Measurements from ENCODE around the gene DNM1L.

The DNM1L gene

DNA sequence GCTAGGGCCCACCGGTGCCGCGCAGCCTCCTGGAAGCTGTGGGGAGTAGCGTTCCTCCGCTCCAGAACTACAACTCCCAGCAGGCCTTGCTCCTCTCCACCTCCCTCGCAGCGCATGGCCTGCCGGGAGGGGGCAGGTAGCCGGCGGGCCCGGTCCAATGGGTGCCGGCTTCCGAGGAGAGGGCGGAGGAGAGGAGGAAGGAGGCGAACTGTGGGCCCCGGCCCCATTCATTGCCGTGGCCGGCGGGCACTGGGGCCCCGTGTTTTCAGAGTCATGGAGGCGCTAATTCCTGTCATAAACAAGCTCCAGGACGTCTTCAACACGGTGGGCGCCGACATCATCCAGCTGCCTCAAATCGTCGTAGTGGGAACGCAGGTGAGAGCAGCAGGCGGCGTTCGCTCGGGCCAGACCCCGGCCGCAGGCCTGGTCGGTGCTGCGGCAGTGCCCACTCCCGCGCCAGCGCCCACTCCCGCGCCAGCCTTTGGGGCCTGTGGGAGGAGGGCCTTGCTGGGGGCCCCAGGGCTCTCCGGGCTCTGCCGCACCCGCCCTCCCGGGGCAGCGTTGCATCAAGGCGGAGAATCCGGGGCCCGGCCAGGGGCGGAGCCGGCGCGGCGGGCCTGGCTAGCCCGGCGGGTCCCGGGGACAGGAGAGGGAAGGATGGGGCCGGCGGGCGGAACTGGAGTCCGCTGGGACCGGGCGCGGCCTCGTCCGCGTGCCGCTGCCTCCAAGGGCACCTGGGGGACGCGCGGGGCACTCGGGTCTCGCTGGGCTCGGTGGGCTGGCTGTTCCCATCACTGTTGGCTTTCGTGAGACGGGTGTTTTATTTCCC, at the start of gene DNM1L:
DNM1L (plus strand) TSS at position 211 of the 829 bp plus-strand sequence; CDS start at position 274, 63 bp downstream.
- peak; percentile 98 for DNase-seq

DNA sequence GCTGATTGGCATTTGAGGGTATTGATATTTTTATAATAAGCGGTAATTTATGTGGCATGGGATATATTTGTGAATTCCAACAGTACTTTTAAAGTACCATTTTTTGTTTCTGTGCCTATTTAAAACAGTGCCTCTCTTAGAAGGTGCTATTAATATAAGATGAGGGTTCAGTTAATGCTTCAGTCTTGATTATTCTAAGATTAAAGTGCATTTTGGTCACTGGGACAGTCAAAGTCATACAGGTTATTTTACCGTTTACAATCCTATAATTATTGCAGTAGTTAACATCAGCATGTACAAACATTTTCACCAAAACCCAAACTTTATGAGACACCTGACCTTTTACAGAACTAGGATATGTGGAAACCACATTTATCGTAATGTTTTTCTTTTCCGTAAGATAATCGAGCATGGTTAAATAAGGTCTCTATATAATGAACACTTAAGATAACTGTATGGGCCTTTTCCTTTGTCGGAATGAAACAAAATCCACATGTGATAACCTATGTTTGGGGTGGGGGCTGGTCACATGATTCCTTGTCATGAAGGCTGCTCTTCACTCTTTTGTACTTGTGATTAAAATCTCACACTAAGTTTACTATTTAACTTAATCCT, 37.7 kb upstream of the DNM1L start:
- DNase-seq = no peak

DNA sequence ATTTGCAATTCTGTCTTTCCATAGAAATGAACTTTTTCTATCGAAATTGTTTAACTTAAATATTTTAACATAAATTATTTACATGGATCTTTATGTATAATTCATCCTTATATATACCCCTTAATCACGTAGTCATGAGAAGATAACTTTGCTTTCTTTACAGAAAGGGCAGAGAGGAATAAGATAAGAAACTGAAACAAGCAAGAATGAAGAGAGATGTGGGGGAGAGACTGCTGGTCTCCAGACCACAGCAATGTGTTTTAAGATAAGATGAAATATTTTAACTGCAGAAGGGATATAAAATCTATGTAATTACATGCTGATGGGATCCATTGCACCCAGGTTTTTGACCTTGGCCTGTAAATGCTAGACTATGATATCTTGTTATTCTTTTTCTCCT, 34.7 kb upstream of the DNM1L start:
- DNase-seq = no peak

DNA sequence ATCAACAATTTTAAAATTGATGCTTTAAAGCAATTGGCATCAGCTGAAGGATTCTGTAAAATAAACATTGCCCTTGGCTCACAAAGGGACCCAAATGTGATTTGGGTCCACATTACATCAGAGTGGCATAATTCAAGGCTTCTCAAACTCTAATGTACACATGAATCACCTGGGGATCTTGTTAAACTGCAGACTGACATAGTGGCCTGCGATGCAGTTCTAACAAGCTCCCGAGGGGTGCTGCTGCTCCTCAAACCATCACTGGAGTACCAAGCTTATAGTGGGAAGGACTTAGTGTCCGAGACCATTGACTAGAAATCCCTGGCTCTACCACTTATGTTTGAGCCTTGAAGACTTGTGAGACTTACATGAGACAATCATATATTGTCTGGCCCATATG, 31.8 kb upstream of the DNM1L start:
- no peak for DNase-seq

DNA sequence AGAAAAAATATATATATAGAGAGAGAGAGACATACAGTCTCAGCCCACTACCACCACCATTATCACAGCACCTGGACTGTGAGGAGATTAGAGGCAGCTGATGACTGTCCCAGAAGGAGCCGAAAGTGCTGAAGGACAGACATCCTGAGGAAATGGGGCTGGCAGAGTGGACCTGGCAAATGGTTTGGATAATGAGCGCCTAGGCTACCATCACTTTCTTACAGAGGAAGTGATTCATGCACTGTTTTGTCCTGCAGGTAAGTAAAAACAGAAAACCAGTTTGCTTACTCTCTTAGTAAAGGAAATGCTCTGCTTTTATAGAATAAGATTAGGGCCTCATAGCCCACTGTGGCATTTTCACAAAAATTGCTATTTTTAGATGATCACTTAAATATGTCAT, 28.6 kb upstream of the DNM1L start:
- DNase-seq = no peak

DNA sequence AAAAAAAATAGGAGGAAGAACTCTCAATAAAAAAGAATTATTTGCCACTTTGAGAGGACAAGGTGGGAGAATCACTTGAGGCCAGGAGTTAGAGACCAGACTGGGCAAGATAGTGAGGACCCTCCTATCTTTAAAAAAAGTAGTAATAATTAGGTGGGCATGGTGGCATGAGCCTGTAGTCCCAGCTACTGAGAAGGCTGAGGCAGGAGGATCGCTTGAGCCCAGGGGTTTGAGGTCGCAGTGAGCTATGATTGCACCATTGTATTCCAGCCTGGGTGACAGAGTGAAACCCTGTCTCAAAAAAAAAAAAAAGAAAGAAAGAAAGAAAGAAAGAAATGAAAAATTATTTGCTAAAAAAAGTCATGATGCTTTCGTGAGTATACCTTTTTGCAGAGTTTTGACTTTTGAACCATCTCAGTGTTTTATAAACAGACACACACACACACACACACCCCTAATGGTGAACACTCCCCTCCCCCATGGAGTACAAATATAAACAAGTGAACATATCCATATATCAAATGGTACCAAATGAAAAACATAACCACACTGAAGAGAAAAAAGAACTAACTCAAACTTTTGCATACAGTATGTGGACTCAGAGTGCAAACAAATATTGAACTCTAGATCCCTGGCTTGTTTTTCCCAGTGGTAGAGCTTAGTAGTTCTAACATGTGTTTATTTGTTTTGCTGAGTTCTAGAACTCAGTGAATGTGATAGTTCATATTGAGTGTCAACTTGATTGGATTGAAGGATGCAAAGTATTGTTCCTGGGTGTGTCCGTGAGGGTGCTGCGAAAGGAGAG, 27.7 kb upstream of the DNM1L start:
- no peak for DNase-seq

DNA sequence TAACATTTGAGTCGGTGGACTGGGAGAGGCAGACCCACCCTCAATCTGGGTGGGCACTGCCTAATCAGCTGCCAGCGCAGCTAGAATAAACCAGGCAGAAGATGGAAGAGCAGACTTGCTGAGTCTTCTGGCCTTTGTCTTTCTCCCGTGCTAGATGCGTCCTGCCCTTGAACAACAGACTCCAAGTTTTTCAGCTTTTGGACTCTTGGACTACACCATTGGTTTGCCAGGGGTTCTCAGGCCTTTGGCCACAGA, 27.2 kb upstream of the DNM1L start:
- no peak for DNase-seq

DNA sequence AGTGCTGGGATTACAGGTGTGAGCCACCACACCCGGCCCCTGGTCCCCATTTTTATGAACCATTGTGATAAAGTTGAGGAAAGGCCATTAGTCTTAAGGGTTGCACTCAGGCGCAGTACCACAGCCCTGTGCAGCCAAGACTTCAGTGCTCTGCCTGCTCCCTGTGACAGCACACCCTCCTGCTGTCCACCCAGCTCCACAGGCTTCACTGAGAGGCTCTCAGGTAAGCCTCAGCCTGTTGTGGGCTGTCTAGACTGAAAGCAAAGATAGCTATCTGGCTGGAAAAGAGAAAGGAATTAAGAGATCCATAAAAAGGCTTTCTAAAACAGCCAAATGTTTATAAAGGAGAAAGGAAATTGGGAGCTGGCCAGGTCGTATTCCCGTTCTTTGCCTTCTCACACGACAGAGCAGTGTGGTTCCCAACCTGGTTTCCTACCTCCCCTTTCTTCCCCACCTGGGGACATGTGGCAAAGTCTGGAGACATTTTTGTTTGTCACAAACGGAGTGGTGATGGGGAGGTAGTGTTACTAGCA, 19.1 kb upstream of the DNM1L start:
- no peak for DNase-seq

DNA sequence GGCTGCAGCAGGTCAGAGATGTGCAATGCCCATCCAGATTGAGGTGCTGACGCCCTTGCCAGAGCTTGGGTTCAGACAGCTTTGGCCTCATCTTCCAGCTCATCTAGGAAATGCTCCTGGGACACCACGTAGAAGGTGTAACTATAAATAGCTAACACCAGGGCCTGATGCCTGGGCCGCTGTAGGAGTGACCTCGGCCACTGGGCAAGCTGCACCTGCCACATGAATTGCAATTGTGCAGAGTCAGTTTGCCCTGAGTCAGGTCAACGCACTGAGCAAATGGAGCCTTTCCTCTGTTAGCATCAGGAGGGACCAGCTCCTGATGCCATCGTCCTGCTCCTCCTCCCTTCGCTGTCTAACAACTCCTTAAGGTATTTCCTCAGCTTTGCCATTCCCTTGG, 17.4 kb upstream of the DNM1L start:
- no peak for DNase-seq

DNA sequence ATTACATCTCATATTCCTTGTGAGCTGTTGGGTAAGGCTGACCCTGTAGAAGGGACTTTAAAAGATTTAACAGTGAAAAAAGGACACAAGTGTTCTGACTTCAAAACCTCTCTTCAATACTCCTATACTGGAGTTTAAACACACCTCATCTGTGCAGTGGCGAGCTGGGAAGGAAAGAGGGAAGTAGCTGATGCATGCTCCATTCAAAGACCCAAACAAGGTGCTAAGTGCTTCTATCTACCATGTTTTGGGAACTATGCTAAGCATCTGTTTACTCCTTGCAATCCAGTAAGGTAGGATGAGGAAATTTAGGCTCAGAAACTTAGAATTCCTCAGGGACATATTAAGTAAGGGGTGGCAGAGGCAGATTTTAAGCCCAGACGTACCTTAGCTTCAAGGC, 16.4 kb upstream of the DNM1L start:
- no peak for DNase-seq

DNA sequence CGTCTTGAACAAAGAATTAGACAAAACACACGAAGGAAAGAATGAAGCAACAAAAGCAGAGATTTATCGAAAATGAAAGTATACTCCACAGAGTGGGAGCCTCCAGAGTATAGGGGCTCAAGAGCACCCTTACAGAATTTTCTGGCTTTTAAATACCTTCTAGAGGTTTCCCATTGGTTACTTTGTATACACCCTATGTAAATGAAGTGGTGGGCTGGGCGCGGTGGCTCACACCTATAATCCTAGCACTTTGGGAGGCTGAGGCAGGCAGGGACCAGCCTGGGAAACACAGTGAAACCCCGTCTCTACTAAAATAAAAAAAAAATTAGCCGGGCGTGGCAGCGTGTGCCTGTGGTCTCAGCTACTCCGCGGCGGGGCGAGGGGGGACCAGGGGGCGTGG, 13.1 kb upstream of the DNM1L start:
- DNase-seq = no peak

DNA sequence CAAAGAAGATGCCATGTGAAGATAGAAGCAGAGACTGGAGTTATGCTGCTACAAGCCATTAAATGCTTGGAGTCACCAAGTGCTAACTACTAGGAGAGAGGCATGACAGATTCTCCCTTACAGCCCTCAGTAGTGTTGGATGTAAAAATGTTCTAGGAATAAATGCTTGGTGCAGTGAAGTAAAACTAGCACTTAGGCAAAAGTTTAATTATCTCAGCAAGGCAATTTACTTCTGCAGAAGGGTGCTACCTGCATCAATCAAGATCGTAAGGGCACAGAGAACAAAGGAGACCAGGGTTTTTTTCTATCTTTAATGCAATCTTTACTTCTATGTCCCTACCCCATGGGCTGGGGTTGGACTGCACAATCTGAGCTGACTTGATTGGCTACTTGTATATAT, 9.5 kb upstream of the DNM1L start:
- DNase-seq = no peak

DNA sequence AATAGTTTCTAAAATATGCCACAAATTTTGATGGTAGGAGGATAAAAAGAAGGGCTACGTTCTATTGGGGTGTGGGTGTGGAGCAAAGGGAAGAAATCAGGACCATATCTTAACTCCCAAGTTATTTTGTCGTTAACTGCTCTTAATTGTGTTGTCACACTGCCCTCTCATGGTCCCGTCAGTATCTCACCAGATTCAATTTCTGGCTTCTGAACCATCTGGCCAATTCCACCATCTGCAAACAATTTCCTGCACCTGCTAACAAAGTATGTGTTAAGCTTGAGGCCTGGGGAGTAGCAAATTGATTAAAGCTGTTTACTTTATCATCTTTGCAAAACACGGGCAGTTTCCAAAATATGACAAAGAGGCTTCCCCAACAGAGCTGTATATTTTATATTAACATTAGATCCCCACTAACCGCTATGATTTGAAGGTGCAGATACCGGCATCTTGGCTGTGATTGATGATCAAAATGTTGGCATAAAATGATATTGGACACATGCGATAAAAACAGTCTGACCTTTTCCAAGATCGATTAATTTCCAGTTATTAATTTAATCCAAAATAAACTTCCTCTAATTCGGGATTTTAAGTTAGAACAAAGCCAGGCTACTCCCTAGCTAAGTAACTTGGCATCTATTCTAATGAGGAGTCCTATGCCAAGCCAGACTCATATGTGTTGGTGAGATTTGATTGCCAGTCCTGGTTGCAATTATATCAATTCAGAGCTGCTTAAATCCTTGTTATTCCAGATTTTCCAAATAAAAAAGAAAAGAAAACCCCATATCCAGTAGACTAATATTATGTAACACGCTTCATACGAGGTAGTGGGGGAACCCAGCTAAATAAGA, 6.9 kb upstream of the DNM1L start:
- peak; percentile 84 for DNase-seq

DNA sequence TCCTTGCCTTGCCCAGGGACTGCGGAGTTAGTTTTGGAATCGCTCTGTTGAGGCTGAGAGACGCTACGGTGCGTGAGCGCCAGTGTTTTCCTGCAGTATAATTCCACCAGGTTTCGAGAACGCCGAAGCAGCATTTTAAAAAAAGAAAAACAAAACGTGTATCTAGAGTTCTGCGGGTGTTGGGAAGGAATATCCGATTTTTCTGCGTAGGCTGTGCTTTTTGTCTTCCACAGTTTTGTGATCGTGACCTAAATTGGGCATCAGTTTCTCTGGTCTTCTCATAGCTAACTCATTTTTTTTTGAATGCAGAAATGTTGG, 778 bp downstream of the DNM1L start:
- DNase-seq = no peak

DNA sequence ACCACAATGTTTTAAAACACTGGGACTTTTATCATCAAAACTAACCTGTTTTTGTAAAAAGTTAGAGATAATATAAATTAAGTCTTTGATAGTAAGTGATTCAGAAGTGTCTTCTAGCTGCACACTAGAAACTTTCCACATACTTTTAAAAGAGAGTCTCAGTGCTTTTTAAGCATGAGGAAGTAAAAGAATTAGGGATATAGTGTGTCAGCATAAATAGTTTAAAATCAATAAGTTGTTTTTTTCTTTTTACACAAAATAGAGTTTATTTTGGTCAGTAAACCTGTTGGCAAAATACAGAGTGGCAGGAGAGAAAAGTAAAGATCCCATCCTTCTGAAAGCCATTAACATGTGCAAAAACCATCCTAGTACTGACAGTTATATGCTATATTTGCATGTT, 1.7 kb downstream of the DNM1L start:
- no peak for DNase-seq

DNA sequence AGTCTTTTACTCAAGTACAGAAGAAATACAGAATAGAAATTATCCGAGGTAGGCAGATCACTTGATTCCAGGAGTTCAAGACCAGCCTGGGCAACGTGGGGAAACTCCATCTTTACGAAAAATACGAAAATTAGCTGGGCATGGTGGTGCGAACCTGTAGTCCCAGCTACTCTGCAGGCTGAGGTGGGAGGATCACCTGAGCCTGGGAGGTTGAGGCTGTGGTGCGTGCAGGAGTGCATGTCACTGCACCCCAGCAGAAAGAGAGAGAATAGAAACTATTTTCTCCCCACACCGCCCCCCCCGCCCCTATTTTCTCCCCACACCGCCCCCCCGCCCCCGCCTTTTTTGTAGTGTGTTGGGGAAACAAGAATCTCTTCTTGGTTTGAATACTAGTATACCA, 2.2 kb downstream of the DNM1L start:
- DNase-seq = no peak

DNA sequence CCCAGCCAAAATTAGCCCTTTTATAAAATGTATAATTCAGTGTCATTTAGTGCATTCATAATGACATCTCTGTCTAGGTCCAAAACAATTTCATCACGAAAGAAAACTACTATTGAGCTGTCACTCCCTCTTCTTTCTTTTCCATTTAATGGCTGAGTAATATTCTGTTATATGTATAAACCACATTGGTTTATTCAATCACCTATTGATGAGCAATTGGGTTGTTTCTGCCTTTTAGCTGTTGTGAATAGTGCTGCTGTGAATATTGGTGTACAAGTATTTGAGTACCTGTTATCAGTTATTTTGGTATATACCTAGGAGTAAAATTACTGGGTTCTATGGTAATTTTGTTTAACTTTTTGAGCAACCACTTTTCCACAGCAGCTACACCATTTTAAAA, 7.2 kb downstream of the DNM1L start:
- DNase-seq = no peak

DNA sequence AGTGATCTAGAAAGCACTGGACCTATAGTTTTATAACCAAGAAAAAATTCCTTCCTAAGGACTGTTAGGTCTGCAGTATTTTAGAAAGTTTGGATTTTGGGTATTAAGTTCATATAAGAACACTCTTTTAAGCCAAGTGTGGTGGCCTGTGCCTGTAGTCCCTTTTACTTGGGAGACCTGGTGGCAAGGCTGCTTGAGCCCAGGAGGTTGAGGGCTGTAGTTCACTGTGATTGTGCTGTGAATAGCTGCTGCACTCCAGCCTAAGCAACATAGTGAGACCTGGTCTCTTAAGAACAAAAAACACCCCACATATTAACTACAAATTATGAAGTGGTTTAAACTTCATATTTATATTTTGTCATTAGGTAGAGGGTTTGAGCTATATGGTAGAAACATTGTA, 9.7 kb downstream of the DNM1L start:
- DNase-seq = no peak

DNA sequence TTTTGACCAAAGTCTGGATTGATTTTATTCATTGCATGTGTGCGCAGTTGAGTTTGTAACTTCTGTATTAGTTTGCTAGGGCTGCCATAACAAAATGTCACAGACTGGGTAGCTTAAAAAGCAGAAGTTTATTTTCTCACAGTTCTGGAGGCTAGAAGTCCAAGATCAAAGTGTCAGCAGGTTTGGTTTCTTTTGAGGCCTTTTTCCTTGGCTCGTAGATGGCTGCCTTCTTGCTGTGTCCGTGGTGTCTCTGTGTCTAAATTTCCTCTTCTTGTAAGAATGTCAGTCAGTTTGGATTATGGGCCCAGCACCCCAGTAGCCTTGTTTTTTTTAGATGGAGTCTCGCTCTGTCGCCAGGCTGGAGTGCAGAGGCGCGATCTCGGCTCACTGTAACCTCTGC, 11.8 kb downstream of the DNM1L start:
- no peak for DNase-seq

DNA sequence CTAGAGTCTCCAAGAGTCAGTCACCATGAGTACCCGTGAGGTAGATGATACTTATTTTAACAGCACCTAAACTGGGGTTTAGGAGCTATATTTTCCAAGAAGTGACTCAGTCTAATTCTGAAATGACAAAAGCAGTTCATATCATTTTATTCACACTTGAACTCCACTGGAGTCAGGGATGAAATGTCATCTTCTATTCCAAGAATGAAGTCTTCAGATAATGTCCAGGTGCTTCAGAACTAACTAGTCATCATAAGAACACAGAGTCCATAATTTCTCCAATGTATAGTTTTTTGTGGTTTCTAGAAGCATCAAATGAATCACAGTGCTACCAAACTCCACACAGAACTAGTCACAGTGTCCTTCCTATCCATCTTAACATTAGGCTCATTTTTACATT, 13.3 kb downstream of the DNM1L start:
- DNase-seq = no peak

DNA sequence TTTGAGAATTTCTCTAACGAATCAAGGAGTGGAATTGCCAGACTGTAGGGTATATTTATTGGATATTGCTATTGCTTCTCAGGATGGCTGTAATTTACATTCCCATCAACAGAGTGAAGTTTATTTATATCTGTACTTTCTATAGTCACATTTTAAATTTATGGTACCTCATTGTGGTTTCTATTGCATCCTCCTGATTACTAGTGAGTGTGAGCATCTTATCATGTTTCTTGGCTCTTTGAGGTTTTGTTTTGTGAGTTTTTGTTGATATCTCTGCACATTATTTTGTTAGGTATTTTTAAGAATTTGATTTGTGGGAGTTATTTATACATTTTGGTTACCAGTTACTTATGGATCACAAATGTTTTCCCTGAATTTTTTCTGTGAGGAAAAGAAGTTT, 13.9 kb downstream of the DNM1L start:
- DNase-seq = no peak

DNA sequence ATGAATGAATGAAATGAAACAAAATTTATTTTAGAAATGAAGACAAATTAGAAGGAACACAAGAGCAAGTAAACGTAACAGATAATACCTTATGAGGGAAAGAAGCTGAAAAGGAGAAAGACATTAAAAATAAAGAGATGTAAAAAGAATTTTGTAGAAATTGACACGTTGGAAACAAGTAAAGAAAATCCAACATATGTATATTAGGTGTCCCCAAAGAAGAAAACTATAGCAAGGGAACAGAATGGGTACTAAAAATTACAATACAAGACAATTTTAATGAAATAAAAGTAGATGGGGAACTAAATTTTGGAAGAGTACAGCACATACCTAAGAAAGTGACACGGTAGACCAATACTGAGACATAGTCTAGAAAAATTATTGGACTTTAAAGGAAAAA, 16.7 kb downstream of the DNM1L start:
- DNase-seq = no peak

DNA sequence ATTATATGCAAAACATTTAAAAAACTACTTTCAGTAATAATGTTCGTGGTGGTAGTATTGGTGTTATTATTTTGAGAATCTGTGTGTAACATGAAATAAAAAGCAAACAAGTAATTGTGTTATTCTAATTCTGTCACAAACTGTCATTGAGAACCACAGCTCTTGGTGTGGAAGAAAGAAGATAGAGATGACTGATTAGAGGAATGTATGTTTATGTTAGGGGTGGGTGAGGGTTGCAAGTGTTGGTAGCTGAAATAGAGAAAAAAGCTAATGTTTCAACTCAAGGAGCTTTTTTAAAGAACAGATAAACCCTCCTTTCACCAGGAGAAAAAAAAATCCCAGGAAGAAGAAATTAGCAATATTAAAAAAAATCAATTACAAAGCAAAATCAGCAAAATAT, 18.3 kb downstream of the DNM1L start:
- DNase-seq = no peak
